Fibroblast of lung (primary cell): Measurements from ENCODE around the gene ASIC1. TPM values are rescaled to one million over a fixed set of nuclear protein-coding genes. Genes with fewer than 3 reads are reported as not detected.
"Not testable (repeated sequence)": the region's sequence is repeated elsewhere in the genome, so short reads cannot be mapped to it uniquely, and the experiment has no call there.

Source experiments
- DNase-seq, 2 donors: peaks; one replicate each; pipeline versions ENCODE4 v3.0.0 to v3.0.0-alpha.2; 2010; ENCODE audit warnings: low read depth in 2 of 2
- H2AFZ ChIP-seq: 2 replicates; pipeline ENCODE4 v1.5.1; 2012; ENCODE audit warnings: low read length, control low read depth, inconsistent platforms
- H3K27ac ChIP-seq: 2 replicates; pipeline ENCODE4 v1.5.1; 2011; ENCODE audit warnings: low read length, control low read depth; ENCODE audit not compliant: insufficient read depth
- H3K27me3 ChIP-seq: 2 replicates; pipeline ENCODE4 v1.5.1; 2011; ENCODE audit warnings: mild to moderate bottlenecking, low read length; ENCODE audit not compliant: control insufficient read depth, insufficient read depth
- H3K36me3 ChIP-seq: 2 replicates; pipeline ENCODE4 v1.5.1; 2011; ENCODE audit warnings: low read length; ENCODE audit not compliant: control insufficient read depth, insufficient read depth
- H3K4me1 ChIP-seq: 2 replicates; pipeline ENCODE4 v1.5.1; 2011; ENCODE audit warnings: low read length; ENCODE audit not compliant: control insufficient read depth, insufficient read depth; ENCODE audit errors: extremely low read depth
- H3K4me2 ChIP-seq: 2 replicates; pipeline ENCODE4 v1.5.1; 2011; ENCODE audit warnings: low read length, control low read depth; ENCODE audit not compliant: insufficient read depth; ENCODE audit errors: extremely low read depth
- H3K4me3 ChIP-seq, 4 experiments: fragments of 200-600 bp in 1 of 4; sonication (generic) in 1 of 4; replicated peaks in 1 of 4; 2 replicates each; pipeline ENCODE4 v1.5.1; 2011 to 2016; ENCODE audit warnings: low read length in 4 of 4, low read depth in 3 of 4, mild to moderate bottlenecking in 3 of 4, control low read depth in 2 of 4, inconsistent platforms in 1 of 4, mixed read lengths in 1 of 4; ENCODE audit not compliant: insufficient read depth in 1 of 4; ENCODE audit errors: control extremely low read depth in 1 of 4
- H3K79me2 ChIP-seq: 2 replicates; pipeline ENCODE4 v1.5.1; 2012; ENCODE audit warnings: mild to moderate bottlenecking, low read length, inconsistent platforms; ENCODE audit not compliant: control insufficient read depth, insufficient read depth
- H3K9ac ChIP-seq: 2 replicates; pipeline ENCODE4 v1.5.1; 2011; ENCODE audit warnings: mild to moderate bottlenecking, low read length, control low read depth; ENCODE audit not compliant: insufficient read depth
- H3K9me3 ChIP-seq: 2 replicates; pipeline ENCODE4 v1.5.1; 2012; ENCODE audit warnings: low read depth, low read length; ENCODE audit not compliant: control insufficient read depth, insufficient read depth
- H4K20me1 ChIP-seq: 2 replicates; pipeline ENCODE4 v1.5.1; 2011; ENCODE audit warnings: low read length; ENCODE audit not compliant: control insufficient read depth, insufficient read depth; ENCODE audit errors: extremely low read depth
- CTCF ChIP-seq, 2 donors: IDR thresholded peaks in 1 of 2; conservative IDR thresholded peaks in 1 of 2; 1 replicate in 1 of 2; 2 replicates in 1 of 2; pipeline ENCODE4 v1.5.1; 2011 to 2012; ENCODE audit warnings: low read length in 2 of 2, control low read depth in 1 of 2, inconsistent platforms in 1 of 2, low read depth in 1 of 2, mild to moderate bottlenecking in 1 of 2
- EZH2 ChIP-seq: IDR thresholded peaks from 2 replicates; pipeline ENCODE4 v1.5.1; 2012; ENCODE audit warnings: low read length, control low read depth, mild to moderate bottlenecking; ENCODE audit errors: missing control alignments
- polyA plus RNA-seq, 2 donors: library from polyadenylated mRNA; depleted of rRNA in 1 of 2; stranded (reverse) in 1 of 2; unstranded in 1 of 2; fragments of >200 nt; gene quantifications; 2 replicates each; pipeline ENCODE4 v1.2.1, GENCODE V29; 2011 to 2012; ENCODE audit warnings: missing spikeins in 1 of 2
- total RNA-seq: library from RNA; depleted of rRNA; stranded (reverse); fragments of >200 nt; gene quantifications from 2 replicates; pipeline ENCODE4 v1.2.1, GENCODE V29; 2014

ASIC1 gene
- total and polyA plus RNA-seq, 2 donors (not counting 1 experiment from before 2014, with no cell fraction given), result 1.7 to 3.9 TPM

- Histone ChIP-seq H3K27me3 (no peaks in the 10 kb centered on the region), H3K79me2 (peaks cover 10% of the 10 kb centered on the region), H4K20me1 (no peaks in the 10 kb centered on the region), H3K27ac (no peak overlapping the region), H3K4me3 (no peak overlapping the region), H3K9me3 (no peaks in the 10 kb centered on the region), H3K36me3 (peaks cover 3% of the 10 kb centered on the region), H3K9ac (no peak overlapping the region), H2AFZ (no peak overlapping the region), H3K4me2 (no peak overlapping the region), H3K4me1 (no peaks in the 10 kb centered on the region)
- DNase-seq, result no peak
- no peak for TF ChIP-seq CTCF (conservative IDR thresholded peaks at IDR 0.05 in 1 of 2, IDR thresholded peaks at IDR 0.05 in 1 of 2; ENCODE audit: low read depth in 1 of 2, low read length in 2 of 2)
- TF ChIP-seq EZH2, result no peak
These were observed 25.9 kb downstream of the ASIC1 start for GRCh38 chr12:50083301-50083700.

- Histone ChIP-seq H3K9ac (peak overlapping the region; percentile 80), H3K27ac (peak overlapping the region; percentile 87), H3K4me2 (peak overlapping the region; percentile 88), H3K4me3 (peak overlapping the region; percentile 70 to 100 (median 96)), H2AFZ (peak overlapping the region; percentile 94)
- not testable (repeated sequence) for H3K79me2 ChIP-seq, H3K4me1 ChIP-seq, H4K20me1 ChIP-seq, H3K36me3 ChIP-seq, DNase-seq, H3K9me3 ChIP-seq, H3K27me3 ChIP-seq
These were observed 27.0 kb downstream of the ASIC1 start for GRCh38 chr12:50084409-50084774.

- Histone ChIP-seq H3K36me3 (peaks cover 9% of the 10 kb centered on the region), H4K20me1 (no peaks in the 10 kb centered on the region), H3K4me2 (peak within 1 kb of the TSS; percentile 90), H3K4me1 (peaks cover 6% of the 10 kb centered on the region), H3K9me3 (no peaks in the 10 kb centered on the region), H3K27ac (peak within 1 kb of the TSS; percentile 87), H3K79me2 (peaks cover 10% of the 10 kb centered on the region), H3K4me3 (peak within 1 kb of the TSS; percentile 70 to 100 (median 96)), H3K9ac (peak within 1 kb of the TSS; percentile 80), H3K27me3 (no peaks in the 10 kb centered on the region), H2AFZ (peak within 1 kb of the TSS; percentile 94)
- DNase-seq, result peak; percentile 91 to 93
- TF ChIP-seq EZH2 (no peak), CTCF (conservative IDR thresholded peaks at IDR 0.05 in 1 of 2, IDR thresholded peaks at IDR 0.05 in 1 of 2; ENCODE audit: low read depth in 1 of 2, low read length in 2 of 2) (peak; percentile 55 to 57)
These were observed 27.6 kb downstream of the ASIC1 start, which contains the start of gene SMARCD1 for GRCh38 chr12:50084775-50085614. SMARCD1 (plus strand) TSS chr12:50085342; CDS start chr12:50085370, 28 bp downstream.
